Lung (tissue), 12 donors: ENCODE data around the gene CDKAL1. TPM values are rescaled to one million over a fixed set of nuclear protein-coding genes. Genes with fewer than 3 reads are reported as not detected.

Experiments used
- ATAC-seq: fragments of 200-7000 bp; cut with Tn5 transposase; one replicate; pipeline ENCODE4 v1.9.1; 2020; ENCODE audit warnings: moderate number of reproducible peaks; ENCODE audit not compliant: insufficient read depth, low FRiP score
- DNase-seq, 3 donors: peaks; one replicate each; pipeline ENCODE4 v3.0.0-alpha.2; 2013 to 2017
- H3K27ac ChIP-seq, 2 donors: one replicate each; pipeline ENCODE4 v1.5.1; 2013; ENCODE audit warnings: mild to moderate bottlenecking in 2 of 2, moderate library complexity in 2 of 2, control low read depth in 1 of 2, inconsistent platforms in 1 of 2, low read depth in 1 of 2, low read length in 1 of 2
- H3K27me3 ChIP-seq, 3 donors: one replicate each; pipeline ENCODE4 v1.5.1; 2013; ENCODE audit warnings: low read length in 2 of 3; ENCODE audit not compliant: control insufficient read depth in 3 of 3, insufficient read depth in 3 of 3
- H3K36me3 ChIP-seq, 4 donors: one replicate each; pipeline ENCODE4 v1.5.1; 2013; ENCODE audit warnings: low read length in 4 of 4, mild to moderate bottlenecking in 1 of 4, moderate library complexity in 1 of 4; ENCODE audit not compliant: control insufficient read depth in 4 of 4, insufficient read depth in 4 of 4
- H3K4me1 ChIP-seq, 5 donors: one replicate each; pipeline ENCODE4 v1.5.1; 2013; ENCODE audit warnings: low read length in 5 of 5, mild to moderate bottlenecking in 2 of 5, moderate library complexity in 1 of 5; ENCODE audit not compliant: control insufficient read depth in 5 of 5, insufficient read depth in 5 of 5
- H3K4me3 ChIP-seq: one replicate; pipeline ENCODE4 v1.5.1; 2013; ENCODE audit warnings: mild to moderate bottlenecking, control low read depth, moderate library complexity
- H3K9ac ChIP-seq, 2 donors: one replicate each; pipeline ENCODE4 v1.5.1; 2013; ENCODE audit warnings: low read length in 2 of 2, control low read depth in 1 of 2; ENCODE audit not compliant: insufficient read depth in 1 of 2
- H3K9me3 ChIP-seq, 4 donors: one replicate each; pipeline ENCODE4 v1.5.1; 2013; ENCODE audit warnings: low read length in 3 of 4, mild to moderate bottlenecking in 1 of 4, moderate library complexity in 1 of 4; ENCODE audit not compliant: control insufficient read depth in 4 of 4, insufficient read depth in 3 of 4
- CTCF ChIP-seq: IDR thresholded peaks from 2 replicates; pipeline ENCODE4 v1.5.1; 2012; ENCODE audit warnings: mild to moderate bottlenecking; ENCODE audit errors: control extremely low read depth, extremely low read depth
- WGBS, 2 donors: extraction: QIAGEN DNeasy Blood & Tissue Kit; methylation state at CpG; one replicate each; pipeline ENCODE4 v1.1.7; 2013; 5-methylcytosine and 5-hydroxymethylcytosine counted together
- polyA plus RNA-seq, 2 donors: library from polyadenylated mRNA; stranded (reverse); fragments of 200-250 nt; gene quantifications; one replicate each; pipeline ENCODE4 v1.2.1, GENCODE V29; 2013
- total RNA-seq, 2 donors: library from RNA; depleted of rRNA in 1 of 2; stranded (reverse); fragments of >200 nt in 1 of 2; gene quantifications; one replicate each; pipeline ENCODE4 v1.2.1, GENCODE V29; 2014 to 2021
- donor health status: control.
- donor health status: control.
- donor health status: Bipolar disorder and iron deficiency.
- donor health status: healthy.
- donor health status: DM: yes; HTN: yes; CAD: no.

Gene CDKAL1
- total and polyA plus RNA-seq, 4 donors, result 4.0 to 39.0 (median 10.0) TPM

GRCh38 chr6:21098134-21098533 lies 563.9 kb downstream of the CDKAL1 start:
- DNase-seq (no peak), ATAC-seq (no peak)
- no peak overlapping the region for H3K4me3 ChIP-seq
- H3K9ac ChIP-seq, result no peak overlapping the region
- peaks cover 0 to 11% (median 3%) of the 10 kb centered on the region in 5 donors for H3K4me1 ChIP-seq
- WGBS, 2 donors, result 97 to 98% methylated on average over 4 of the region's 4 CpGs
- no peaks in the 10 kb centered on the region for H3K27me3 ChIP-seq
- TF ChIP-seq CTCF, result no peak
- H3K36me3 ChIP-seq, result peaks cover 0 to 3% (median 0%) of the 10 kb centered on the region in 4 donors
- no peak overlapping the region for H3K27ac ChIP-seq
- H3K9me3 ChIP-seq, result no peaks in the 10 kb centered on the region

- no peak for TF ChIP-seq CTCF
- peaks cover 0 to 11% (median 9%) of the 10 kb centered on the region in 5 donors for H3K4me1 ChIP-seq
- no peak overlapping the region for H3K9ac ChIP-seq
- H3K9me3 ChIP-seq, result no peaks in the 10 kb centered on the region
- no peak overlapping the region for H3K27ac ChIP-seq
- no peak for ATAC-seq
- 100% methylated on average over 1 of the region's 1 CpG for WGBS, 2 donors
- H3K4me3 ChIP-seq, result no peak overlapping the region
- no peaks in the 10 kb centered on the region for H3K27me3 ChIP-seq
- no peak for DNase-seq
- H3K36me3 ChIP-seq, result peaks cover 0 to 3% (median 0%) of the 10 kb centered on the region in 4 donors
These were observed 564.5 kb downstream of the CDKAL1 start for GRCh38 chr6:21098744-21099143.

GRCh38 chr6:21099338-21100314 lies 565.4 kb downstream of the CDKAL1 start:
- Histone ChIP-seq H3K27me3 (no peaks in the 10 kb centered on the region), H3K36me3 (peaks cover 0 to 3% (median 0%) of the 10 kb centered on the region in 4 donors), H3K9me3 (no peaks in the 10 kb centered on the region), H3K27ac (no peak overlapping the region), H3K4me1 (peaks cover 0 to 14% (median 9%) of the 10 kb centered on the region in 5 donors), H3K4me3 (no peak overlapping the region), H3K9ac (no peak overlapping the region)
- no peak for TF ChIP-seq CTCF
- no peak for DNase-seq
- WGBS, 2 donors, result 85 to 86% methylated on average over 7 of the region's 7 CpGs
- ATAC-seq, result no peak
